GM12891 (cell line): ENCODE data around the gene RTL5.

Source experiments
- PAX5 ChIP-seq: IDR thresholded peaks from 2 replicates; pipeline ENCODE4 v1.6.1; 2011; ENCODE audit warnings: low read length, moderate library complexity, mild to moderate bottlenecking; ENCODE audit not compliant: insufficient read depth, severe bottlenecking
- POLR2A ChIP-seq: IDR thresholded peaks from 2 replicates; pipeline ENCODE4 v1.6.1; 2011; ENCODE audit warnings: low read depth, low read length, control low read depth
- POLR2AphosphoS5 ChIP-seq: IDR thresholded peaks from 2 replicates; pipeline ENCODE4 v1.6.1; 2011; ENCODE audit warnings: low read depth, low read length, control low read depth
- POU2F2 ChIP-seq: IDR thresholded peaks from 2 replicates; pipeline ENCODE4 v1.6.1; 2011; ENCODE audit warnings: low read depth, mild to moderate bottlenecking, control low read depth, low read length, moderate library complexity
- TAF1 ChIP-seq: IDR thresholded peaks from 2 replicates; pipeline ENCODE4 v1.6.1; 2011; ENCODE audit warnings: low read depth, low read length, control low read depth

- TF ChIP-seq POLR2A (no peak), TAF1 (no peak), POU2F2 (no peak), POLR2AphosphoS5 (no peak), PAX5 (no peak)
Measured at GRCh38 chrX:72097098-72097497, 34.6 kb downstream of the RTL5 start.
